ENCODE data around the gene AQP2.

The AQP2 gene

GRCh38 chr12:49962861-49963765, 12.6 kb downstream of the AQP2 start:
- TF ChIP-seq SIN3A (IDR thresholded peaks at IDR 0.05; ENCODE audit: borderline replicate concordance, insufficient read depth, low read length), result no peak
- TF ChIP-seq TAF1 (IDR thresholded peaks at IDR 0.05; ENCODE audit: borderline replicate concordance, insufficient read depth, low read length), result no peak
- TF ChIP-seq POLR2AphosphoS5 (IDR thresholded peaks at IDR 0.05; ENCODE audit: low read depth, low read length), result no peak
- no peak for TF ChIP-seq REST (IDR thresholded peaks at IDR 0.05; ENCODE audit: insufficient read depth in 1 of 2, low read depth in 2 of 2, low read length in 2 of 2)
- no peak for TF ChIP-seq FOXP2 (optimal IDR thresholded peaks at IDR 0.05; ENCODE audit: borderline replicate concordance, extremely low read depth, extremely low read length, insufficient read depth)

- TF ChIP-seq POLR2AphosphoS5 (IDR thresholded peaks at IDR 0.05; ENCODE audit: low read depth, low read length) (no peak), TAF1 (IDR thresholded peaks at IDR 0.05; ENCODE audit: borderline replicate concordance, insufficient read depth, low read length) (no peak), REST (IDR thresholded peaks at IDR 0.05; ENCODE audit: insufficient read depth in 1 of 2, low read depth in 2 of 2, low read length in 2 of 2) (no peak), SIN3A (IDR thresholded peaks at IDR 0.05; ENCODE audit: borderline replicate concordance, insufficient read depth, low read length) (no peak), FOXP2 (optimal IDR thresholded peaks at IDR 0.05; ENCODE audit: borderline replicate concordance, extremely low read depth, extremely low read length, insufficient read depth) (no peak)
Observed at GRCh38 chr12:49963976-49964815, 13.7 kb downstream of the AQP2 start.

GRCh38 chr12:49964849-49965624, 14.5 kb downstream of the AQP2 start:
- TF ChIP-seq POLR2AphosphoS5 (IDR thresholded peaks at IDR 0.05; ENCODE audit: low read depth, low read length) (no peak), REST (IDR thresholded peaks at IDR 0.05; ENCODE audit: insufficient read depth in 1 of 2, low read depth in 2 of 2, low read length in 2 of 2) (no peak), FOXP2 (optimal IDR thresholded peaks at IDR 0.05; ENCODE audit: borderline replicate concordance, extremely low read depth, extremely low read length, insufficient read depth) (no peak), TAF1 (IDR thresholded peaks at IDR 0.05; ENCODE audit: borderline replicate concordance, insufficient read depth, low read length) (no peak), SIN3A (IDR thresholded peaks at IDR 0.05; ENCODE audit: borderline replicate concordance, insufficient read depth, low read length) (no peak)

GRCh38 chr12:49965836-49966235, 15.3 kb downstream of the AQP2 start:
- TF ChIP-seq FOXP2 (optimal IDR thresholded peaks at IDR 0.05; ENCODE audit: borderline replicate concordance, extremely low read depth, extremely low read length, insufficient read depth) (no peak), REST (IDR thresholded peaks at IDR 0.05; ENCODE audit: insufficient read depth in 1 of 2, low read depth in 2 of 2, low read length in 2 of 2) (no peak), TAF1 (IDR thresholded peaks at IDR 0.05; ENCODE audit: borderline replicate concordance, insufficient read depth, low read length) (no peak), SIN3A (IDR thresholded peaks at IDR 0.05; ENCODE audit: borderline replicate concordance, insufficient read depth, low read length) (no peak), POLR2AphosphoS5 (IDR thresholded peaks at IDR 0.05; ENCODE audit: low read depth, low read length) (no peak)

Measured in PFSK-1 (cell line).